ENCODE data around the gene PROZ.

PROZ gene

GRCh38 chr13:113126265-113127150 lies 31.9 kb upstream of the PROZ start:
- no peaks in the 10 kb centered on the region for H3K4me1 ChIP-seq (ENCODE audit: low read length)
- H3K27me3 ChIP-seq (replicated peaks; ENCODE audit: insufficient read depth, low read length) = peaks cover 92% of the 10 kb centered on the region
- H3K79me2 ChIP-seq (ENCODE audit: low read length) = no peaks in the 10 kb centered on the region
- H3F3A ChIP-seq (ENCODE audit: insufficient read depth, low read length) = no peaks in the 10 kb centered on the region
- H3K36me3 ChIP-seq (replicated peaks; ENCODE audit: insufficient read depth, low read length) = no peaks in the 10 kb centered on the region
- H2AFZ ChIP-seq (ENCODE audit: low read length) = no peak overlapping the region
- no peak overlapping the region for H3K4me3 ChIP-seq (ENCODE audit: low read length)
- TF ChIP-seq EZH2phosphoT487 (IDR thresholded peaks at IDR 0.05; ENCODE audit: low read length) (no peak), EZH2 (optimal IDR thresholded peaks at IDR 0.05; ENCODE audit: low read depth, low read length) (no peak), CTCF (IDR thresholded peaks at IDR 0.05; ENCODE audit: low read length) (no peak)
- DNase-seq = no peak
- H4K20me1 ChIP-seq (ENCODE audit: insufficient read depth, low read length) = no peaks in the 10 kb centered on the region
- no peak overlapping the region for H3K9ac ChIP-seq (ENCODE audit: low read length)
- no peak overlapping the region for H3K27ac ChIP-seq (ENCODE audit: low read length)
- no peaks in the 10 kb centered on the region for H3K9me3 ChIP-seq (replicated peaks; ENCODE audit: insufficient read depth, low read length)
- no peak overlapping the region for H3K4me2 ChIP-seq (ENCODE audit: low read depth, low read length)
- H3K9me2 ChIP-seq (replicated peaks; ENCODE audit: insufficient read depth, low read length) = no peaks in the 10 kb centered on the region

- Histone ChIP-seq H3F3A (ENCODE audit: insufficient read depth, low read length) (no peaks in the 10 kb centered on the region), H3K9ac (ENCODE audit: low read length) (no peak overlapping the region), H4K20me1 (ENCODE audit: insufficient read depth, low read length) (no peaks in the 10 kb centered on the region), H2AFZ (ENCODE audit: low read length) (no peak overlapping the region), H3K36me3 (replicated peaks; ENCODE audit: insufficient read depth, low read length) (no peaks in the 10 kb centered on the region), H3K79me2 (ENCODE audit: low read length) (no peaks in the 10 kb centered on the region), H3K4me1 (ENCODE audit: low read length) (no peaks in the 10 kb centered on the region), H3K4me2 (ENCODE audit: low read depth, low read length) (no peak overlapping the region), H3K27me3 (replicated peaks; ENCODE audit: insufficient read depth, low read length) (peaks cover 91% of the 10 kb centered on the region), H3K27ac (ENCODE audit: low read length) (no peak overlapping the region), H3K9me3 (replicated peaks; ENCODE audit: insufficient read depth, low read length) (no peaks in the 10 kb centered on the region), H3K4me3 (ENCODE audit: low read length) (no peak overlapping the region), H3K9me2 (replicated peaks; ENCODE audit: insufficient read depth, low read length) (no peaks in the 10 kb centered on the region)
- DNase-seq = no peak
- TF ChIP-seq EZH2phosphoT487 (IDR thresholded peaks at IDR 0.05; ENCODE audit: low read length) (no peak), CTCF (IDR thresholded peaks at IDR 0.05; ENCODE audit: low read length) (no peak), EZH2 (optimal IDR thresholded peaks at IDR 0.05; ENCODE audit: low read depth, low read length) (no peak)
These were observed 29.0 kb upstream of the PROZ start for GRCh38 chr13:113129480-113129879.

- no peak overlapping the region for H2AFZ ChIP-seq (ENCODE audit: low read length)
These were observed 28.3 kb upstream of the PROZ start for GRCh38 chr13:113129921-113130750.

More at GRCh38 chr13:113129921-113130750, 28.3 kb upstream of the PROZ start:
- Histone ChIP-seq H3K4me3 (ENCODE audit: low read length) (no peak overlapping the region), H3K36me3 (replicated peaks; ENCODE audit: insufficient read depth, low read length) (no peaks in the 10 kb centered on the region), H3K27me3 (replicated peaks; ENCODE audit: insufficient read depth, low read length) (peaks cover 89% of the 10 kb centered on the region), H3K4me2 (ENCODE audit: low read depth, low read length) (no peak overlapping the region), H4K20me1 (ENCODE audit: insufficient read depth, low read length) (no peaks in the 10 kb centered on the region), H3K9me2 (replicated peaks; ENCODE audit: insufficient read depth, low read length) (no peaks in the 10 kb centered on the region), H3K9ac (ENCODE audit: low read length) (no peak overlapping the region), H3K4me1 (ENCODE audit: low read length) (no peaks in the 10 kb centered on the region), H3K79me2 (ENCODE audit: low read length) (no peaks in the 10 kb centered on the region), H3K27ac (ENCODE audit: low read length) (no peak overlapping the region), H3K9me3 (replicated peaks; ENCODE audit: insufficient read depth, low read length) (no peaks in the 10 kb centered on the region), H3F3A (ENCODE audit: insufficient read depth, low read length) (no peaks in the 10 kb centered on the region)
- no peak for DNase-seq
- no peak for TF ChIP-seq EZH2 (optimal IDR thresholded peaks at IDR 0.05; ENCODE audit: low read depth, low read length)
- no peak for TF ChIP-seq EZH2phosphoT487 (IDR thresholded peaks at IDR 0.05; ENCODE audit: low read length)
- TF ChIP-seq CTCF (IDR thresholded peaks at IDR 0.05; ENCODE audit: low read length) = no peak

All from MM.1S (cell line).